Panc1 (cell line): Measurements from ENCODE around the gene STPG1. TPM values are rescaled to one million over a fixed set of nuclear protein-coding genes. Genes with fewer than 3 reads are reported as not detected.
A peak's percentile ranks its signal among the peaks of the same experiment; 100 is the strongest.

ENCODE experiments used
- ATAC-seq: fragments of 200-7000 bp; cut with Tn5 transposase; 2 replicates; pipeline ENCODE4 v1.9.1; 2020; ENCODE audit warnings: mild to moderate bottlenecking, moderate library complexity
- BruUV-seq: library from RNA; stranded (reverse); fragments of 400-500 nt; replicated peaks from 2 replicates; lab custom pipeline; 2021; lab: Mats Ljungman, UMichigan
- CTCF ChIA-PET: fragments of 300-600 bp; sonication (Branson Sonifier 250); formaldehyde crosslinking; loops from one replicate; lab custom pipeline; 2022; ENCODE audit warnings: antibody characterized with exemption; lab: Charles Lee
- POLR2A ChIA-PET: fragments of 300-600 bp; sonication (Branson Sonifier 250); formaldehyde crosslinking; loops from one replicate; lab custom pipeline; 2022; ENCODE audit warnings: antibody characterized with exemption; lab: Charles Lee
- DNase-seq: peaks from one replicate; pipeline ENCODE4 v3.0.0-alpha.2; 2010; ENCODE audit warnings: low read depth, low spot score
- H3K27ac ChIP-seq: 2 replicates; pipeline ENCODE4 v1.5.1; 2011; ENCODE audit warnings: mild to moderate bottlenecking, low read length, inconsistent platforms
- H3K27me3 ChIP-seq: fragments of 200-500 bp; sonication (Bioruptor generic); 2 replicates; pipeline ENCODE4 v1.6.0; 2014; ENCODE audit warnings: low read length, inconsistent platforms; ENCODE audit not compliant: control insufficient read depth, insufficient read depth
- H3K36me3 ChIP-seq: fragments of 200-500 bp; sonication (Bioruptor generic); 2 replicates; pipeline ENCODE4 v1.5.1; 2014; ENCODE audit warnings: inconsistent platforms, mild to moderate bottlenecking, low read length, moderate library complexity; ENCODE audit not compliant: control insufficient read depth, insufficient read depth
- H3K4me1 ChIP-seq: 2 replicates; pipeline ENCODE4 v1.5.1; 2011; ENCODE audit warnings: inconsistent platforms, mild to moderate bottlenecking, low read length, moderate library complexity; ENCODE audit not compliant: control insufficient read depth, insufficient read depth
- H3K4me3 ChIP-seq, 2 experiments: 2 replicates each; pipeline ENCODE4 v1.5.1; 2011 to 2012; ENCODE audit warnings: low read depth in 2 of 2, low read length in 2 of 2, mild to moderate bottlenecking in 2 of 2, inconsistent platforms in 1 of 2, moderate library complexity in 1 of 2
- H3K9me3 ChIP-seq: fragments of 200-500 bp; sonication (Bioruptor generic); 2 replicates; pipeline ENCODE4 v1.5.1; 2014; ENCODE audit warnings: low read depth, mild to moderate bottlenecking, inconsistent platforms, low read length, moderate library complexity; ENCODE audit not compliant: control insufficient read depth, insufficient read depth
- POLR2AphosphoS5 ChIP-seq: IDR thresholded peaks from 2 replicates; pipeline ENCODE4 v1.6.1; 2012; ENCODE audit warnings: mild to moderate bottlenecking, low read depth, low read length, moderate library complexity
- SIN3A ChIP-seq: IDR thresholded peaks from 2 replicates; pipeline ENCODE4 v1.6.1; 2012; ENCODE audit warnings: low read depth, mild to moderate bottlenecking, low read length, moderate library complexity, borderline replicate concordance; ENCODE audit not compliant: insufficient read depth
- TCF7L2 ChIP-seq: IDR thresholded peaks from 2 replicates; pipeline ENCODE4 v1.6.1; 2011; ENCODE audit warnings: mild to moderate bottlenecking, low read depth, low read length, inconsistent platforms
- in situ Hi-C: cut with HindIII; loops from 2 replicates; pipeline ENCODE4 v1.10.0; 2016; ENCODE audit warnings: low sequenced_read_pairs, low pct_unique_long_range_greater_than_20kb
- intact Hi-C: fragments of 100-400 bp; cut with micrococcal nuclease; formaldehyde crosslinking; loops from one replicate; pipeline ENCODE4 v1.10.0; 2022; ENCODE audit not compliant: unreplicated experiment
- total RNA-seq: library from RNA; stranded (reverse); gene quantifications from one replicate; pipeline ENCODE4 v1.2.1, GENCODE V29; 2021; ENCODE audit not compliant: unreplicated experiment
- TF ChIP-seq, protein P1 (sequence below), 2 experiments: IDR thresholded peaks; 2 replicates each; pipeline ENCODE4 v1.6.1; 2011 to 2012; ENCODE audit warnings: low read depth in 2 of 2, control low read depth in 1 of 2, low read length in 1 of 2, mild to moderate bottlenecking in 1 of 2, moderate library complexity in 1 of 2; ENCODE audit not compliant: insufficient read depth in 1 of 2
- TF ChIP-seq, protein P2 (sequence below): fragments of 450-650 bp; IDR thresholded peaks from 2 replicates; pipeline ENCODE4 v1.5.1; 2017; ENCODE audit warnings: mild to moderate bottlenecking

The STPG1 gene
- total RNA-seq, 1 experiment from 2014 or later, result 9.9 TPM

DNA sequence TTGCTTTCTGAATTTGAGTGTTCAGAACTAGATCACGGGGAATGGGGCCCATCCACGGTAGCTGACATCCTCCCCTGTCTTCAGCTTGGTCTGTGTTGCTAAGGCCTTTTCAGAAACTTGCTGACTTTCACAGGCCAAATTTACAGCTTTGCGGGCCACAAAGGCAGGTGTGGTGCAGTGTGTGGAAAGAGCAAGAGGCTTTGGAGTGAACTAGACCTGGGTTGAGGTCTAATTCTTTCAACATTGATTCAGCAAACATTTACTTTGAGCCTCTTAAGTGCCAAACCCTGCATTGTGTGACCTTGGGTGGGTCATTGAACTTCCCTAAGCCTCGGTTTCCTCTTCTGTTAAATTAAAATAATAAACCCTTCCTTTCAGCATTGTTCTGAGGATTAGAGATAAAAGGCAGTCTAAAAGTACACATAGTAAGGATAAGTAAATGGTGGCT is 24.3 kb downstream of the STPG1 start:
- peak overlapping the region; percentile 56 for H3K27ac ChIP-seq
- H3K4me3 ChIP-seq, result no peak overlapping the region
- POLR2A ChIA-PET, result no interaction called here
- BruUV-seq, result no TSS peak
- no peaks in the 10 kb centered on the region for H3K27me3 ChIP-seq
- H3K9me3 ChIP-seq, result no peaks in the 10 kb centered on the region
- intact Hi-C loops (no loop called here), in situ Hi-C loops (no loop called here)
- TF ChIP-seq POLR2AphosphoS5, result no peak
- TF ChIP-seq, protein P1, sequence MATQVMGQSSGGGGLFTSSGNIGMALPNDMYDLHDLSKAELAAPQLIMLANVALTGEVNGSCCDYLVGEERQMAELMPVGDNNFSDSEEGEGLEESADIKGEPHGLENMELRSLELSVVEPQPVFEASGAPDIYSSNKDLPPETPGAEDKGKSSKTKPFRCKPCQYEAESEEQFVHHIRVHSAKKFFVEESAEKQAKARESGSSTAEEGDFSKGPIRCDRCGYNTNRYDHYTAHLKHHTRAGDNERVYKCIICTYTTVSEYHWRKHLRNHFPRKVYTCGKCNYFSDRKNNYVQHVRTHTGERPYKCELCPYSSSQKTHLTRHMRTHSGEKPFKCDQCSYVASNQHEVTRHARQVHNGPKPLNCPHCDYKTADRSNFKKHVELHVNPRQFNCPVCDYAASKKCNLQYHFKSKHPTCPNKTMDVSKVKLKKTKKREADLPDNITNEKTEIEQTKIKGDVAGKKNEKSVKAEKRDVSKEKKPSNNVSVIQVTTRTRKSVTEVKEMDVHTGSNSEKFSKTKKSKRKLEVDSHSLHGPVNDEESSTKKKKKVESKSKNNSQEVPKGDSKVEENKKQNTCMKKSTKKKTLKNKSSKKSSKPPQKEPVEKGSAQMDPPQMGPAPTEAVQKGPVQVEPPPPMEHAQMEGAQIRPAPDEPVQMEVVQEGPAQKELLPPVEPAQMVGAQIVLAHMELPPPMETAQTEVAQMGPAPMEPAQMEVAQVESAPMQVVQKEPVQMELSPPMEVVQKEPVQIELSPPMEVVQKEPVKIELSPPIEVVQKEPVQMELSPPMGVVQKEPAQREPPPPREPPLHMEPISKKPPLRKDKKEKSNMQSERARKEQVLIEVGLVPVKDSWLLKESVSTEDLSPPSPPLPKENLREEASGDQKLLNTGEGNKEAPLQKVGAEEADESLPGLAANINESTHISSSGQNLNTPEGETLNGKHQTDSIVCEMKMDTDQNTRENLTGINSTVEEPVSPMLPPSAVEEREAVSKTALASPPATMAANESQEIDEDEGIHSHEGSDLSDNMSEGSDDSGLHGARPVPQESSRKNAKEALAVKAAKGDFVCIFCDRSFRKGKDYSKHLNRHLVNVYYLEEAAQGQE (IDR thresholded peaks at IDR 0.05; ENCODE audit: insufficient read depth in 1 of 2, low read depth in 2 of 2, low read length in 1 of 2), result no peak
- no peak for TF ChIP-seq TCF7L2
- no peak for TF ChIP-seq SIN3A
- TF ChIP-seq, protein P2, sequence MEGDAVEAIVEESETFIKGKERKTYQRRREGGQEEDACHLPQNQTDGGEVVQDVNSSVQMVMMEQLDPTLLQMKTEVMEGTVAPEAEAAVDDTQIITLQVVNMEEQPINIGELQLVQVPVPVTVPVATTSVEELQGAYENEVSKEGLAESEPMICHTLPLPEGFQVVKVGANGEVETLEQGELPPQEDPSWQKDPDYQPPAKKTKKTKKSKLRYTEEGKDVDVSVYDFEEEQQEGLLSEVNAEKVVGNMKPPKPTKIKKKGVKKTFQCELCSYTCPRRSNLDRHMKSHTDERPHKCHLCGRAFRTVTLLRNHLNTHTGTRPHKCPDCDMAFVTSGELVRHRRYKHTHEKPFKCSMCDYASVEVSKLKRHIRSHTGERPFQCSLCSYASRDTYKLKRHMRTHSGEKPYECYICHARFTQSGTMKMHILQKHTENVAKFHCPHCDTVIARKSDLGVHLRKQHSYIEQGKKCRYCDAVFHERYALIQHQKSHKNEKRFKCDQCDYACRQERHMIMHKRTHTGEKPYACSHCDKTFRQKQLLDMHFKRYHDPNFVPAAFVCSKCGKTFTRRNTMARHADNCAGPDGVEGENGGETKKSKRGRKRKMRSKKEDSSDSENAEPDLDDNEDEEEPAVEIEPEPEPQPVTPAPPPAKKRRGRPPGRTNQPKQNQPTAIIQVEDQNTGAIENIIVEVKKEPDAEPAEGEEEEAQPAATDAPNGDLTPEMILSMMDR, result no peak
- H3K4me1 ChIP-seq, result peaks cover 22% of the 10 kb centered on the region
- ATAC-seq (no peak), DNase-seq (no peak)
- CTCF ChIA-PET, result interaction anchor here (1.4 kb wide), 1 partner anchor 187 kb away, joined by 4 read pairs; no protein-coding TSS in a partner anchor
- no peaks in the 10 kb centered on the region for H3K36me3 ChIP-seq

DNA sequence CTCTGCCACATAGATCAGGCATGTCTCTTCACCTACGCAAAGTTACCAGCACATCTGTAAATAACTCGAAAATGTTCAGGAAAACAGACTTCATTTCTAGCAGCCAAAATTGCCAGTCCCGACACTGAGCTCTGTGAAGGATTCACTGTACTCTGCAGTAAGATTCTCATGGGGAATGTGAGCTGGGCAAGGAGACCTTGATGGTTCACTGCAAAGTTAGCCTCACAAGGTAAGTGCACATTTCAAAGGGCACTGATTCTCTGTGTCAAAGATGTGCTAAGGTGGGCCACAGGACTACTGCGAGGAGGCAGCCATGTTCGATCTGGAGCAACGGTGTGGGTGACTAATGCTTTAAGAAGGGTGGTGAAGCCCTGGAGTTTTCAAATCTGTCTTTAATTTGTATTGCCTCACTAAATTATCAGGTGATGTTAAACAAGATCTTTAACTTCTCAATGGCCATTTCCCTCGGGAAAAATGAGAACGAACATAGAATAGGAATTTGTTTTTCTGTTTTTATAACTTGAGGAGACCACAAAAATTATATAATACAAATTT is 25.2 kb downstream of the STPG1 start:
- Histone ChIP-seq H3K4me3 (no peak overlapping the region), H3K9me3 (no peaks in the 10 kb centered on the region), H3K27me3 (no peaks in the 10 kb centered on the region), H3K4me1 (peaks cover 15% of the 10 kb centered on the region), H3K27ac (peak overlapping the region; percentile 56; the same call in 1 of the 2 replicates), H3K36me3 (no peaks in the 10 kb centered on the region)
- no TSS peak for BruUV-seq
- POLR2A ChIA-PET, result no interaction called here
- DNase-seq, result no peak
- ATAC-seq, result no peak
- in situ Hi-C loops (no loop called here), intact Hi-C loops (no loop called here)
- TF ChIP-seq SIN3A (no peak), POLR2AphosphoS5 (no peak), TCF7L2 (no peak)
- TF ChIP-seq, protein P1 (IDR thresholded peaks at IDR 0.05; ENCODE audit: insufficient read depth in 1 of 2, low read depth in 2 of 2, low read length in 1 of 2), result no peak
- TF ChIP-seq, protein P2, result no peak
- CTCF ChIA-PET, result interaction anchor here (1.4 kb wide), 1 partner anchor 187 kb away, joined by 4 read pairs; no protein-coding TSS in a partner anchor
